ENCODE measurements around the gene DEPDC1B.
A peak's percentile ranks its signal among the peaks of the same experiment; 100 is the strongest.

Gene DEPDC1B

GRCh38 chr5:60679816-60680215 is 20.1 kb downstream of the DEPDC1B start:
- no peak overlapping the region for H3K4me3 ChIP-seq (ENCODE audit: low read depth, low read length)
- DNase-seq (ENCODE audit: low read depth, low spot score): no peak
- in situ Hi-C loops (cut with HindIII; ENCODE audit: low sequenced_read_pairs): no loop called here
- TF ChIP-seq CTCF (IDR thresholded peaks at IDR 0.05; ENCODE audit: low read depth, low read length): no peak

DNA sequence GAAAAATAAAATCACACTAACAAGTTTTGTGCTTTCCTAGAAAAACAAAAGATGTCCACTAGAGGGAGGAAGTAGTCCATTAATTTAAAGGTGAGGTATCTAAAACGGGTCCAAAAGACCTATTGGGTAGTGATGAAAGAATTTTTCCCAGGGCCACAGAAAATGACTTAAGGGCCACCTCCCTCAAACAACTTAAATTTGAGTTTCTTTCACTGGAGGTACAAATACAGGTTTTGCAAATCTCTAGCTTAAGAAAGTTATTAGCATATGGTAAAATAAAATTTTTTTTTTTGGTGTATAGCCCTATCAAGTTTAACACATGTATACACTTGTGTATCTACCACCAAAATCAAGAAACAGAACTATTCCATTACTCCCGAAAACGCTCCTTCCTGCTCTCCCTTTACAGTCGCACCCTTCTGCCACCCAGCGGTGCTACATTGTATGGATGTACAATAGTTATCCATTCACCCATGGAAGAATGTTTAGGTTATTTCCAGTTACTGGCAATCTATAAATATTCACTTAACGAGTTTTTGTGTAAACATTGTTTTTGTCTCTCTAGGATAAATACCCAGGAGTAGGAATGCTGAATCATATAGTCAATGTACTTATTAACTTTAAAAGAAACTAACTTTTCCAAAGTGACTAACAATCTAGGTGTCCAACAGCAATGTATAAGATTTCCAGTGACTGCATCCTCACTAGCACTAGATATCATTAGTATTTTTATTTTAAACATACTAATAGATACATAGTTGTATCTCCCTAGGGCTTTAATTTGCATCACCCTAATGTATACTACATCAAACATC is 21.9 kb downstream of the DEPDC1B start:
- peak; percentile 64 for DNase-seq (ENCODE audit: low read depth, low spot score)
- in situ Hi-C loops (cut with HindIII; ENCODE audit: low sequenced_read_pairs): no loop called here
- H3K4me3 ChIP-seq (ENCODE audit: low read depth, low read length): no peak overlapping the region
- TF ChIP-seq CTCF (IDR thresholded peaks at IDR 0.05; ENCODE audit: low read depth, low read length): peak; percentile 38

- DNase-seq (ENCODE audit: low read depth, low spot score): no peak
- in situ Hi-C loops (cut with HindIII; ENCODE audit: low sequenced_read_pairs): no loop called here
- no peak for TF ChIP-seq CTCF (IDR thresholded peaks at IDR 0.05; ENCODE audit: low read depth, low read length)
- no peak overlapping the region for H3K4me3 ChIP-seq (ENCODE audit: low read depth, low read length)
Measured at GRCh38 chr5:60675286-60675685, 24.7 kb downstream of the DEPDC1B start.

GRCh38 chr5:60674251-60675069 is 25.5 kb downstream of the DEPDC1B start:
- no peak overlapping the region for H3K4me3 ChIP-seq (ENCODE audit: low read depth, low read length)
- TF ChIP-seq CTCF (IDR thresholded peaks at IDR 0.05; ENCODE audit: low read depth, low read length): no peak
- no peak for DNase-seq (ENCODE audit: low read depth, low spot score)
- in situ Hi-C loops (cut with HindIII; ENCODE audit: low sequenced_read_pairs): no loop called here

DNA sequence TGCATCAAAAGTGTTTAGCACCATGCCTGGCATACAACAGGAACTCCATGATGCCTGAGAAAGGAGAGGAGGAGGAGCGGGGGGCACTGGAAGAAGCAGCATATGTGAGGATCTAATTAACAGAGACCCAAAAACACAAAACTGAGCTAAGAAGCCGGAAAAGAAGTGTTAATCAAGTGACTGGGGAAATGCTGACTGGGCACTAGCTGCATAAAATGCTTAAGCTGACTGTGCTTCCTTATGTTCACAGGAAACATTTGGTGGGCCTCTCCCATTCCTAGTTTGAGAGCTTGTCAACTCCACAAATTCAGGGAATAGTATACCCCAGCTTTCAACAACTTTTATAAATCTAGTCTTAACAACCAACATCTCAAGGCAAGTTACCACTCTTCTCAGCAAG is 26.6 kb downstream of the DEPDC1B start:
- H3K4me3 ChIP-seq (ENCODE audit: low read depth, low read length): no peak overlapping the region
- DNase-seq (ENCODE audit: low read depth, low spot score): no peak
- in situ Hi-C loops (cut with HindIII; ENCODE audit: low sequenced_read_pairs): no loop called here
- TF ChIP-seq CTCF (IDR thresholded peaks at IDR 0.05; ENCODE audit: low read depth, low read length): no peak

DNA sequence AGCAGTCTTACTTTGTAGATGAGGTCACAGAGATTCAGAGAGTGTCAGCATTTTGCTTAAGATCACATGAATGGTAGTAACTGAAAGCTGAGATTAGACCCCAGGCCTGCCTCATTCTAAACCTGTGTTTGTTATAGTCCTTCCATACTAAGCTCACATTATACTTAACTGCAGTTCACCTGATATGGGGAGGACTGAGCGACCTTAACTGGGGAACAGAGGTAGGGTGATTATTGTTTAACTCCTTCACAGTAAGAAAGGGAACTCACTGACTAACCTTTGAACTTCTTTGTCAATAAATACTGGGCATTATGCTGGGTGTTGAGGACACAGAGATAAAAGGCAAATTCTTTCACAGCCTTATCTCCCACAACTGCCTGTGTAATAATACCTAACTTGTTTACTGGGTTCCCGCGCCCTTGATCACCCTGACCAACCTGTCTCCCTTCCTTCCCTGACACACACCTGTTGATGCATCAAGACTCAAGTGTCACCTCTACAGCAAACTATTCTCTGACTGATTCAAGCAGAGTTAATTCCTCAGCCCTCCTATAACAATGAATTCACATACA is 27.2 kb downstream of the DEPDC1B start:
- TF ChIP-seq CTCF (IDR thresholded peaks at IDR 0.05; ENCODE audit: low read depth, low read length): no peak
- no peak for DNase-seq (ENCODE audit: low read depth, low spot score)
- in situ Hi-C loops (cut with HindIII; ENCODE audit: low sequenced_read_pairs): no loop called here
- H3K4me3 ChIP-seq (ENCODE audit: low read depth, low read length): no peak overlapping the region

Data from astrocyte of the spinal cord (primary cell).